MM.1S (cell line): ENCODE results near the gene IL15RA.

ENCODE experiments used
- DNase-seq: peaks from one replicate; pipeline ENCODE4 v3.0.0-alpha.2; 2015
- H2AFZ ChIP-seq: fragments of 300-600 bp; sonication (generic); 2 replicates; pipeline ENCODE4 v1.6.0; 2016; ENCODE audit warnings: antibody characterized with exemption, low read length
- H3F3A ChIP-seq: fragments of 300-600 bp; sonication (generic); 2 replicates; pipeline ENCODE4 v1.6.1; 2016; ENCODE audit warnings: mild to moderate bottlenecking, antibody characterized with exemption, low read length, moderate library complexity, mixed read lengths; ENCODE audit not compliant: insufficient read depth
- H3K27ac ChIP-seq: fragments of 300-600 bp; sonication (generic); 2 replicates; pipeline ENCODE4 v1.5.1; 2016; ENCODE audit warnings: mild to moderate bottlenecking, low read length
- H3K27me3 ChIP-seq: fragments of 300-600 bp; sonication (generic); replicated peaks from 2 replicates; pipeline ENCODE4 v1.6.0; 2016; ENCODE audit warnings: low read length; ENCODE audit not compliant: insufficient read depth
- H3K36me3 ChIP-seq: fragments of 300-600 bp; sonication (generic); replicated peaks from 2 replicates; pipeline ENCODE4 v1.6.1; 2016; ENCODE audit warnings: mild to moderate bottlenecking, low read length, mixed read lengths; ENCODE audit not compliant: insufficient read depth
- H3K4me1 ChIP-seq: fragments of 300-600 bp; sonication (generic); 2 replicates; pipeline ENCODE4 v1.6.1; 2016; ENCODE audit warnings: low read length, mixed read lengths
- H3K4me2 ChIP-seq: fragments of 300-600 bp; sonication (generic); 2 replicates; pipeline ENCODE4 v1.6.0; 2016; ENCODE audit warnings: low read depth, low read length
- H3K4me3 ChIP-seq: fragments of 300-600 bp; sonication (generic); 2 replicates; pipeline ENCODE4 v1.5.1; 2016; ENCODE audit warnings: low read length, mixed read lengths
- H3K79me2 ChIP-seq: fragments of 300-600 bp; sonication (generic); 2 replicates; pipeline ENCODE4 v1.6.1; 2016; ENCODE audit warnings: mixed run types, low read length, mixed read lengths
- H3K9ac ChIP-seq: fragments of 300-600 bp; sonication (generic); 2 replicates; pipeline ENCODE4 v1.6.1; 2016; ENCODE audit warnings: low read length, mixed read lengths
- H3K9me2 ChIP-seq: fragments of 300-600 bp; sonication (generic); replicated peaks from 2 replicates; pipeline ENCODE4 v1.6.1; 2016; ENCODE audit warnings: mild to moderate bottlenecking, low read length, mixed read lengths; ENCODE audit not compliant: insufficient read depth
- H3K9me3 ChIP-seq: fragments of 300-600 bp; sonication (generic); replicated peaks from 2 replicates; pipeline ENCODE4 v1.6.1; 2016; ENCODE audit warnings: mild to moderate bottlenecking, low read length, mixed read lengths; ENCODE audit not compliant: insufficient read depth
- H4K20me1 ChIP-seq: fragments of 300-600 bp; sonication (generic); 2 replicates; pipeline ENCODE4 v1.6.1; 2016; ENCODE audit warnings: mild to moderate bottlenecking, low read length, moderate library complexity, mixed read lengths; ENCODE audit not compliant: insufficient read depth
- CTCF ChIP-seq: fragments of 300-600 bp; sonication (generic); IDR thresholded peaks from 2 replicates; pipeline ENCODE4 v1.5.1; 2016; ENCODE audit warnings: antibody characterized with exemption, low read length, mixed read lengths
- EZH2 ChIP-seq: fragments of 300-600 bp; sonication (generic); optimal IDR thresholded peaks from 2 replicates; pipeline ENCODE3; 2017; ENCODE audit warnings: low read depth, mild to moderate bottlenecking, antibody characterized with exemption, low read length, mixed read lengths
- EZH2phosphoT487 ChIP-seq: fragments of 300-600 bp; sonication (generic); IDR thresholded peaks from 2 replicates; pipeline ENCODE4 v1.6.1; 2018; ENCODE audit warnings: antibody characterized with exemption, low read length

Gene IL15RA

GRCh38 chr10:6009961-6010360 lies 32.6 kb upstream of the IL15RA start:
- H3F3A ChIP-seq, result no peaks in the 10 kb centered on the region
- TF ChIP-seq CTCF, result no peak
- TF ChIP-seq EZH2phosphoT487, result no peak
- TF ChIP-seq EZH2, result no peak
- H3K36me3 ChIP-seq, result no peaks in the 10 kb centered on the region
- no peaks in the 10 kb centered on the region for H3K9me2 ChIP-seq
- no peaks in the 10 kb centered on the region for H3K4me1 ChIP-seq
- no peak overlapping the region for H2AFZ ChIP-seq
- H3K4me3 ChIP-seq, result no peak overlapping the region
- H3K4me2 ChIP-seq, result no peak overlapping the region
- no peak for DNase-seq
- no peaks in the 10 kb centered on the region for H3K9me3 ChIP-seq
- H3K79me2 ChIP-seq, result no peaks in the 10 kb centered on the region
- no peaks in the 10 kb centered on the region for H4K20me1 ChIP-seq
- H3K9ac ChIP-seq, result no peak overlapping the region
- no peak overlapping the region for H3K27ac ChIP-seq
- 0 out of 2 replicates have a peak, but pooled peaks cover 2% of the 10 kb centered on the region for H3K27me3 ChIP-seq

- Histone ChIP-seq H3K9me2 (no peaks in the 10 kb centered on the region), H3K9ac (no peak overlapping the region), H3K27ac (no peak overlapping the region), H3F3A (no peaks in the 10 kb centered on the region), H2AFZ (no peak overlapping the region), H3K36me3 (no peaks in the 10 kb centered on the region), H4K20me1 (no peaks in the 10 kb centered on the region), H3K4me2 (no peak overlapping the region), H3K4me3 (no peak overlapping the region), H3K79me2 (no peaks in the 10 kb centered on the region), H3K27me3 (0 out of 2 replicates have a peak, but pooled peaks cover 2% of the 10 kb centered on the region), H3K4me1 (no peaks in the 10 kb centered on the region), H3K9me3 (no peaks in the 10 kb centered on the region)
- DNase-seq, result no peak
- TF ChIP-seq CTCF (no peak), EZH2phosphoT487 (no peak)
Measured at GRCh38 chr10:6009150-6009549, 31.8 kb upstream of the IL15RA start.

DNA sequence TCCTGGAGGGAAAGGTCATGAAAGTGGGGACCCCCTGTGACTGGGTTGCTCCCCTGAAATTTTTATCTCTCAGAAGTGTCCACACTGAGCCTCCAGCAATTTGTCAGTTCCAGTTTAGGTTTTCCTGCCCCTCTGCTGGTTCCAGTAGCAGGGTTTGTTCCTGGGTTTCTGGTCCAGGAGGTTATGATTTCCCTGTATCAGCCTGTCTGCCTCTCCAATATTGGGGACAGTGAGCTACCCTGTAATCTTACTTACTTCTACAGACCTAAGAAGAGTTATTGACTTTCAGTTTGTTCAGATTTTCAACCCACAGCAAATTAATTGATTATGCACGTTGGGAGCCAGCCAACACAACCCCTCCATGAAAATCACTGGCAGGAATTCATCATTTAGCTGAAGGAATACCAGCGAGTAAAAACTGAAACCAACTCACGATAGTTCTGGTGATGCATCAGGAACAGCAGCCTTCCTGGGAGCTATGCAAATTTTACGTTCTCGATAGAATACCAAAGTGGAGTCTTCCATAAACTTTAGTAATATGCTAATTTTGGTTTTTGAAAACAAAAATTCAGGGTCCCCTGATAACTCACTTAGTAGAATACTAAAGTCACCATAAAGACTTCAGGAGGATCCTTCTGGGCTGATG lies 31.3 kb upstream of the IL15RA start:
- TF ChIP-seq EZH2phosphoT487 (no peak), CTCF (no peak), EZH2 (no peak)
- Histone ChIP-seq H3K27ac (no peak overlapping the region), H4K20me1 (no peaks in the 10 kb centered on the region), H3K9ac (no peak overlapping the region), H3K4me2 (no peak overlapping the region), H3F3A (no peaks in the 10 kb centered on the region), H3K79me2 (no peaks in the 10 kb centered on the region), H2AFZ (no peak overlapping the region), H3K4me1 (no peaks in the 10 kb centered on the region), H3K4me3 (no peak overlapping the region), H3K9me2 (no peaks in the 10 kb centered on the region), H3K27me3 (0 out of 2 replicates have a peak, but pooled peaks cover 2% of the 10 kb centered on the region), H3K9me3 (no peaks in the 10 kb centered on the region), H3K36me3 (no peaks in the 10 kb centered on the region)
- DNase-seq, result no peak
